A549 (cell line): Measurements from ENCODE around the gene SLC39A11. TPM values are rescaled to one million over a fixed set of nuclear protein-coding genes. Genes with fewer than 3 reads are reported as not detected.

Source experiments
- ATAC-seq, 2 experiments: fragments of 200-7000 bp in 1 of 2; fragments of >200 bp in 1 of 2; cut with Nextera tagmentation in 1 of 2; cut with Tn5 transposase in 1 of 2; 3 replicates each; pipeline versions ENCODE4 v1.8.0 to v1.9.1; 2018 to 2020; ENCODE audit warnings: mild to moderate bottlenecking in 1 of 2, moderate library complexity in 1 of 2
- CTCF ChIA-PET: fragments of 300-600 bp; sonication (Branson Sonifier 250); formaldehyde crosslinking; extraction: SDS; loops from one replicate; lab custom pipeline; 2021; ENCODE audit warnings: antibody characterized with exemption, inconsistent platforms; lab: Yijun Ruan, JAX
- POLR2A ChIA-PET: fragments of 350-600 bp; formaldehyde crosslinking; extraction: SDS; loops from one replicate; lab custom pipeline; 2021; ENCODE audit warnings: antibody characterized with exemption, inconsistent platforms; lab: Yijun Ruan, JAX
- DNase-seq, 2 experiments: peaks; one replicate each; pipeline versions ENCODE4 v3.0.0 to v3.0.0-alpha.2; 2011 to 2016; ENCODE audit warnings: low read depth in 1 of 2, low spot score in 1 of 2
- FAIRE-seq: peaks from 2 replicates; lab custom pipeline; 2011; peaks lifted over from hg19 to GRCh38; lab: Jason Lieb, UNC
- H3K27ac ChIP-seq, 2 experiments: fragments of >200 bp; sonication (Bioruptor Twin); formaldehyde crosslinking; 3 replicates each; pipeline ENCODE4 v1.5.1; 2016 to 2017
- H3K4me1 ChIP-seq: fragments of >200 bp; sonication (Bioruptor Twin); formaldehyde crosslinking; 3 replicates; pipeline ENCODE4 v1.6.1; 2016
- H3K4me2 ChIP-seq: fragments of >200 bp; sonication (Bioruptor Twin); formaldehyde crosslinking; 3 replicates; pipeline ENCODE4 v1.6.1; 2016
- H3K4me3 ChIP-seq: fragments of >200 bp; sonication (Bioruptor Twin); formaldehyde crosslinking; 3 replicates; pipeline ENCODE4 v1.5.1; 2016
- H3K9me3 ChIP-seq: fragments of >200 bp; sonication (Bioruptor Twin); formaldehyde crosslinking; 3 replicates; pipeline ENCODE4 v1.6.1; 2016
- CBX8 ChIP-seq: fragments of 200-600 bp; sonication (generic); IDR thresholded peaks from 2 replicates; pipeline ENCODE4 v1.6.1; 2016
- EHF ChIP-seq: fragments of 250-450 bp; sonication (Bioruptor Pico); IDR thresholded peaks from 2 replicates; pipeline ENCODE4 v1.5.0; 2020; ENCODE audit warnings: mild to moderate bottlenecking
- EP300 ChIP-seq, 2 experiments: fragments of >200 bp; sonication (Bioruptor Twin); formaldehyde crosslinking; IDR thresholded peaks; 2 replicates in 1 of 2; 3 replicates in 1 of 2; pipeline ENCODE4 v1.6.1; 2016 to 2017
- ESRRA ChIP-seq: fragments of 150-350 bp; IDR thresholded peaks from 2 replicates; pipeline ENCODE4 v1.6.1; 2014; ENCODE audit warnings: mild to moderate bottlenecking, low read length, borderline replicate concordance
- FOXS1 ChIP-seq: fragments of 250-450 bp; sonication (Bioruptor Pico); IDR thresholded peaks from 2 replicates; pipeline ENCODE4 v1.5.0; 2020; ENCODE audit warnings: mild to moderate bottlenecking, moderate library complexity
- HDAC2 ChIP-seq: fragments of 200-600 bp; sonication (generic); IDR thresholded peaks from 2 replicates; pipeline ENCODE4 v1.6.1; 2016
- HOXB5 ChIP-seq: fragments of 250-450 bp; sonication (Bioruptor Pico); IDR thresholded peaks from 2 replicates; pipeline ENCODE4 v1.5.0; 2020; ENCODE audit warnings: mild to moderate bottlenecking, moderate library complexity
- KDM1A ChIP-seq: fragments of 200-600 bp; sonication (generic); IDR thresholded peaks from 2 replicates; pipeline ENCODE4 v1.6.1; 2016; ENCODE audit warnings: low read depth, mild to moderate bottlenecking
- MAFK ChIP-seq: fragments of 450-650 bp; IDR thresholded peaks from 2 replicates; pipeline ENCODE4 v1.6.1; 2014; ENCODE audit not compliant: partially characterized antibody
- MYC ChIP-seq: IDR thresholded peaks from 2 replicates; pipeline ENCODE4 v1.6.1; 2012; ENCODE audit warnings: mild to moderate bottlenecking, inconsistent platforms, low read length, improper control_type of control experiment, borderline replicate concordance
- NFE2L2 ChIP-seq: fragments of 150-350 bp; conservative IDR thresholded peaks from 2 replicates; pipeline ENCODE4 v1.6.1; 2014; ENCODE audit warnings: low read length
- POLR2A ChIP-seq: IDR thresholded peaks from 2 replicates; pipeline ENCODE4 v1.6.1; 2012; ENCODE audit warnings: mild to moderate bottlenecking, low read length
- POLR2AphosphoS2 ChIP-seq: conservative IDR thresholded peaks from 2 replicates; pipeline ENCODE4 v1.6.1; 2012; ENCODE audit warnings: low read length, improper control_type of control experiment, inconsistent platforms
- RCOR1 ChIP-seq: fragments of 150-350 bp; IDR thresholded peaks from 2 replicates; pipeline ENCODE4 v1.6.1; 2014; ENCODE audit warnings: antibody characterized with exemption, low read length, low read depth
- RFX5 ChIP-seq: fragments of 450-650 bp; IDR thresholded peaks from 2 replicates; pipeline ENCODE4 v1.7.1; 2014; ENCODE audit warnings: antibody characterized with exemption, mild to moderate bottlenecking, moderate library complexity
- TFCP2L1 ChIP-seq: fragments of 250-450 bp; sonication (Bioruptor Pico); IDR thresholded peaks from 2 replicates; pipeline ENCODE4 v1.5.0; 2021; ENCODE audit warnings: mild to moderate bottlenecking
- TP53 ChIP-seq: fragments of 250-450 bp; sonication (Bioruptor Pico); IDR thresholded peaks from 2 replicates; pipeline ENCODE4 v1.5.0; 2021; ENCODE audit warnings: mild to moderate bottlenecking, moderate library complexity
- ZSCAN20 ChIP-seq: fragments of 250-450 bp; sonication (Bioruptor Pico); IDR thresholded peaks from 2 replicates; pipeline ENCODE4 v1.8.0; 2022; ENCODE audit warnings: mild to moderate bottlenecking, moderate library complexity
- WGBS: methylation state at CpG from one replicate; pipeline ENCODE4 v1.1.6; 2017; ENCODE audit errors: missing lambda C conversion rate; 5-methylcytosine and 5-hydroxymethylcytosine counted together
- polyA plus RNA-seq, 4 experiments: library from polyadenylated mRNA; depleted of rRNA in 3 of 4; stranded (reverse); fragments of >200 nt; fragmentation: RNase III in 1 of 4; extraction: RNeasy Plus Mini Kit Qiagen cat#74134 plus additional on column Dnase treatment in 1 of 4; gene quantifications; 2 replicates in 3 of 4; 3 replicates in 1 of 4; pipeline ENCODE4 v1.2.3, GENCODE V29; 2011 to 2017
- TF ChIP-seq, protein P1 (sequence below): IDR thresholded peaks from 2 replicates; pipeline ENCODE4 v1.6.1; 2012; ENCODE audit warnings: low read depth, borderline replicate concordance
- TF ChIP-seq, protein P2 (sequence below): fragments of 150-350 bp; IDR thresholded peaks from 2 replicates; pipeline ENCODE4 v1.6.1; 2014; ENCODE audit warnings: low read depth, mild to moderate bottlenecking, low read length
- TF ChIP-seq, protein P3 (sequence below): fragments of 200-600 bp; sonication (generic); IDR thresholded peaks from 2 replicates; pipeline ENCODE4 v1.6.1; 2016; ENCODE audit warnings: antibody characterized with exemption, mild to moderate bottlenecking, moderate library complexity
- TF ChIP-seq, protein P4 (sequence below): fragments of >200 bp; sonication (Bioruptor Twin); formaldehyde crosslinking; IDR thresholded peaks from 2 replicates; pipeline ENCODE4 v1.6.1; 2016
- TF ChIP-seq, protein P5 (sequence below): fragments of >200 bp; sonication (Bioruptor Twin); formaldehyde crosslinking; IDR thresholded peaks from 3 replicates; pipeline ENCODE4 v1.6.1; 2016
- TF ChIP-seq, protein P6 (sequence below): fragments of 250-450 bp; sonication (Bioruptor Pico); IDR thresholded peaks from 2 replicates; pipeline ENCODE4 v1.5.0; 2020; ENCODE audit warnings: low read depth, mild to moderate bottlenecking, moderate library complexity
- TF ChIP-seq, protein P7 (sequence below): IDR thresholded peaks from 2 replicates; pipeline ENCODE4 v1.6.1; 2012

SLC39A11 gene
- polyA plus RNA-seq, 2 of the 4 experiments (the other 2 are of a cell fraction), result 18.4 to 25.2 TPM

DNA sequence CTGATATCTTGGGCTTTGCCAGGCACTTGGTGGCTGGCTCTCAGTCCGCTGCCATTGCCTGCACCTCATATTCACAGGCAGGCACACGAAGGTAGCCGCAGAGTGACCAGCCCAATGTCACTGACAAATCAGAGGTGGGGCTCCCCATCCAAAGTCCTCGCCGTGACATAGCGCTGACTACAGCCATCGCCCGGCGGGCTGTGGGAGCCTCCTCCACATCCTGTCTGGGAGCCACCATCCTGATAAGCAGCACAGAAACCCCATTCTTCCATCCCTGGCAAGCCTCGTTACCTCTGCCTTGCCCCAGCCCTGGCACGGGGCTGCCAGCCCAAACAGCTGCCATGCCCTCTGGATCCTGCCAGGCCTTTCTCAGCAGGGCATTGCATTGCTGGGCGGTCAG is 437.8 kb downstream of the SLC39A11 start:
- ATAC-seq, result no peak
- POLR2A ChIA-PET, result no interaction called here
- Histone ChIP-seq H3K9me3 (no peaks in the 10 kb centered on the region), H3K27ac (peak overlapping the region in 1 of 2 experiments; percentile 77; a peak in 3 of 6 replicates), H3K4me3 (no peak overlapping the region), H3K4me1 (peaks cover 17% of the 10 kb centered on the region), H3K4me2 (no peak overlapping the region)
- CTCF ChIA-PET, result interaction anchor here (0.7 to 4.4 kb wide), 5 partner anchors 15 to 98 kb away, joined by 3 to 35 read pairs (median 8); no protein-coding TSS in a partner anchor
- no peak for DNase-seq
- no peak for FAIRE-seq
- 85% methylated on average over 12 of the region's 12 CpGs for WGBS
- TF ChIP-seq ESRRA, result no peak
- no peak for TF ChIP-seq TP53 (CRISPR knock-in tag)
- no peak for TF ChIP-seq FOXS1 (CRISPR knock-in tag)
- no peak for TF ChIP-seq POLR2AphosphoS2
- TF ChIP-seq, protein P1, sequence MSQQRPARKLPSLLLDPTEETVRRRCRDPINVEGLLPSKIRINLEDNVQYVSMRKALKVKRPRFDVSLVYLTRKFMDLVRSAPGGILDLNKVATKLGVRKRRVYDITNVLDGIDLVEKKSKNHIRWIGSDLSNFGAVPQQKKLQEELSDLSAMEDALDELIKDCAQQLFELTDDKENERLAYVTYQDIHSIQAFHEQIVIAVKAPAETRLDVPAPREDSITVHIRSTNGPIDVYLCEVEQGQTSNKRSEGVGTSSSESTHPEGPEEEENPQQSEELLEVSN, result no peak
- TF ChIP-seq HOXB5 (CRISPR knock-in tag), result no peak
- no peak for TF ChIP-seq EHF
- TF ChIP-seq, protein P2, sequence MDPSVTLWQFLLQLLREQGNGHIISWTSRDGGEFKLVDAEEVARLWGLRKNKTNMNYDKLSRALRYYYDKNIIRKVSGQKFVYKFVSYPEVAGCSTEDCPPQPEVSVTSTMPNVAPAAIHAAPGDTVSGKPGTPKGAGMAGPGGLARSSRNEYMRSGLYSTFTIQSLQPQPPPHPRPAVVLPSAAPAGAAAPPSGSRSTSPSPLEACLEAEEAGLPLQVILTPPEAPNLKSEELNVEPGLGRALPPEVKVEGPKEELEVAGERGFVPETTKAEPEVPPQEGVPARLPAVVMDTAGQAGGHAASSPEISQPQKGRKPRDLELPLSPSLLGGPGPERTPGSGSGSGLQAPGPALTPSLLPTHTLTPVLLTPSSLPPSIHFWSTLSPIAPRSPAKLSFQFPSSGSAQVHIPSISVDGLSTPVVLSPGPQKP, result no peak
- TF ChIP-seq ZSCAN20 (CRISPR knock-in tag), result no peak
- TF ChIP-seq, protein P3, sequence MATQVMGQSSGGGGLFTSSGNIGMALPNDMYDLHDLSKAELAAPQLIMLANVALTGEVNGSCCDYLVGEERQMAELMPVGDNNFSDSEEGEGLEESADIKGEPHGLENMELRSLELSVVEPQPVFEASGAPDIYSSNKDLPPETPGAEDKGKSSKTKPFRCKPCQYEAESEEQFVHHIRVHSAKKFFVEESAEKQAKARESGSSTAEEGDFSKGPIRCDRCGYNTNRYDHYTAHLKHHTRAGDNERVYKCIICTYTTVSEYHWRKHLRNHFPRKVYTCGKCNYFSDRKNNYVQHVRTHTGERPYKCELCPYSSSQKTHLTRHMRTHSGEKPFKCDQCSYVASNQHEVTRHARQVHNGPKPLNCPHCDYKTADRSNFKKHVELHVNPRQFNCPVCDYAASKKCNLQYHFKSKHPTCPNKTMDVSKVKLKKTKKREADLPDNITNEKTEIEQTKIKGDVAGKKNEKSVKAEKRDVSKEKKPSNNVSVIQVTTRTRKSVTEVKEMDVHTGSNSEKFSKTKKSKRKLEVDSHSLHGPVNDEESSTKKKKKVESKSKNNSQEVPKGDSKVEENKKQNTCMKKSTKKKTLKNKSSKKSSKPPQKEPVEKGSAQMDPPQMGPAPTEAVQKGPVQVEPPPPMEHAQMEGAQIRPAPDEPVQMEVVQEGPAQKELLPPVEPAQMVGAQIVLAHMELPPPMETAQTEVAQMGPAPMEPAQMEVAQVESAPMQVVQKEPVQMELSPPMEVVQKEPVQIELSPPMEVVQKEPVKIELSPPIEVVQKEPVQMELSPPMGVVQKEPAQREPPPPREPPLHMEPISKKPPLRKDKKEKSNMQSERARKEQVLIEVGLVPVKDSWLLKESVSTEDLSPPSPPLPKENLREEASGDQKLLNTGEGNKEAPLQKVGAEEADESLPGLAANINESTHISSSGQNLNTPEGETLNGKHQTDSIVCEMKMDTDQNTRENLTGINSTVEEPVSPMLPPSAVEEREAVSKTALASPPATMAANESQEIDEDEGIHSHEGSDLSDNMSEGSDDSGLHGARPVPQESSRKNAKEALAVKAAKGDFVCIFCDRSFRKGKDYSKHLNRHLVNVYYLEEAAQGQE, result no peak
- no peak for TF ChIP-seq HDAC2
- no peak for TF ChIP-seq RCOR1
- TF ChIP-seq, protein P4, sequence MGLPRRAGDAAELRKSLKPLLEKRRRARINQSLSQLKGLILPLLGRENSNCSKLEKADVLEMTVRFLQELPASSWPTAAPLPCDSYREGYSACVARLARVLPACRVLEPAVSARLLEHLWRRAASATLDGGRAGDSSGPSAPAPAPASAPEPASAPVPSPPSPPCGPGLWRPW, result no peak
- no peak for TF ChIP-seq MYC
- TF ChIP-seq NFE2L2, result no peak
- no peak for TF ChIP-seq MAFK
- TF ChIP-seq, protein P5, sequence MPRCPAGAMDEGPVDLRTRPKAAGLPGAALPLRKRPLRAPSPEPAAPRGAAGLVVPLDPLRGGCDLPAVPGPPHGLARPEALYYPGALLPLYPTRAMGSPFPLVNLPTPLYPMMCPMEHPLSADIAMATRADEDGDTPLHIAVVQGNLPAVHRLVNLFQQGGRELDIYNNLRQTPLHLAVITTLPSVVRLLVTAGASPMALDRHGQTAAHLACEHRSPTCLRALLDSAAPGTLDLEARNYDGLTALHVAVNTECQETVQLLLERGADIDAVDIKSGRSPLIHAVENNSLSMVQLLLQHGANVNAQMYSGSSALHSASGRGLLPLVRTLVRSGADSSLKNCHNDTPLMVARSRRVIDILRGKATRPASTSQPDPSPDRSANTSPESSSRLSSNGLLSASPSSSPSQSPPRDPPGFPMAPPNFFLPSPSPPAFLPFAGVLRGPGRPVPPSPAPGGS, result no peak
- TF ChIP-seq, protein P6, sequence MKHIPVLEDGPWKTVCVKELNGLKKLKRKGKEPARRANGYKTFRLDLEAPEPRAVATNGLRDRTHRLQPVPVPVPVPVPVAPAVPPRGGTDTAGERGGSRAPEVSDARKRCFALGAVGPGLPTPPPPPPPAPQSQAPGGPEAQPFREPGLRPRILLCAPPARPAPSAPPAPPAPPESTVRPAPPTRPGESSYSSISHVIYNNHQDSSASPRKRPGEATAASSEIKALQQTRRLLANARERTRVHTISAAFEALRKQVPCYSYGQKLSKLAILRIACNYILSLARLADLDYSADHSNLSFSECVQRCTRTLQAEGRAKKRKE (CRISPR knock-in tag), result no peak
- no peak for TF ChIP-seq RFX5

DNA sequence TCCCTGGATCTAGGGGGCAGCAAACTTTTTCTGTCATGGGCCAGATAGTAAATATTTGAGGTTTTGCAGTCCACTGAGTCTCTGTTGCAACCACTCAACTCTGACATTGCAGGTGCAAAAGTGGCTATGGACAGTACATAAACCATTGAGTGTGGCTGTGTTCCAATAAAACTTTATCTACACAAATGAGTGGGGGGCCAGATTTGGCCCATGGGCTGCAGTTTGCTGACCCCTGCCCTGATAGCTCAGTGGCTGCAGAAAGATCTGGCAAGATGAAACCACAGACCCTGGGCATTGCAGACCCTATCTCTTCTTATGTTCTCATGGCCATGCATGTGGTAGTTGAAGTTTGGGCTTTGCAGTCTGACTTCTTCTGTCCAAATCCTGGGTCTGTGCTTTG is 440.5 kb downstream of the SLC39A11 start:
- H3K4me1 ChIP-seq, result 0 out of 3 replicates have a peak, but pooled peaks cover 4% of the 10 kb centered on the region
- H3K4me2 ChIP-seq, result no peak overlapping the region
- TF ChIP-seq KDM1A (no peak), POLR2A (no peak), CBX8 (no peak), EP300 (IDR thresholded peaks at IDR 0.05) (no peak), TFCP2L1 (CRISPR knock-in tag) (no peak), NFE2L2 (no peak)
- TF ChIP-seq, protein P7, sequence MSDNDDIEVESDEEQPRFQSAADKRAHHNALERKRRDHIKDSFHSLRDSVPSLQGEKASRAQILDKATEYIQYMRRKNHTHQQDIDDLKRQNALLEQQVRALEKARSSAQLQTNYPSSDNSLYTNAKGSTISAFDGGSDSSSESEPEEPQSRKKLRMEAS, result no peak
- no peak for ATAC-seq
- CTCF ChIA-PET, result interaction anchor here (0.9 to 4.4 kb wide), 8 partner anchors 9 to 95 kb away, joined by 3 to 35 read pairs (median 8); no protein-coding TSS in a partner anchor
- H3K4me3 ChIP-seq, result no peak overlapping the region
- POLR2A ChIA-PET, result no interaction called here
- H3K9me3 ChIP-seq, result no peaks in the 10 kb centered on the region
- no peak for FAIRE-seq
- H3K27ac ChIP-seq, result peak overlapping the region in 1 of 2 experiments; percentile 22; a peak in 1 of 6 replicates
- DNase-seq, result no peak
